Left cardiac atrium (tissue), 4 donors: ENCODE data around the gene CLEC2L. TPM values are rescaled to one million over a fixed set of nuclear protein-coding genes. Genes with fewer than 3 reads are reported as not detected.

Source experiments
- ATAC-seq, 2 donors: fragments of 200-7000 bp; cut with Tn5 transposase; one replicate each; pipeline ENCODE4 v1.9.1; 2020; ENCODE audit warnings: mild to moderate bottlenecking in 2 of 2, moderate library complexity in 2 of 2
- DNase-seq: peaks from one replicate; pipeline ENCODE4 v3.0.0-alpha.2; 2020
- intact Hi-C, 2 donors: fragments of 100-400 bp; cut with DNase I; formaldehyde crosslinking; loops; one replicate each; pipeline versions ENCODE4 v1.14.1 to v1.15.1; 2022 to 2023
- long read RNA-seq: library from polyadenylated mRNA; unstranded; transcript quantifications from one replicate; pipeline ENCODE4 v2.0.0, GENCODE V29; 2021
- total RNA-seq, 2 donors: library from RNA; stranded (reverse); fragmentation: NEBNext Ultra II Directional; extraction: Animal tissue kit (Norgen Biotek cat#: 25700); gene quantifications; one replicate each; pipeline ENCODE4 v1.2.1, GENCODE V29; 2021
- donor health status: DM: no; HTN: yes; CAD: no.
- donor health status: DM: no; HTN: yes; CAD: no; lungs with severe emphysema.
- donor health status: DM: yes; HTN: yes; CAD: no.
- donor health status: Dilated cardiomyopathy.

CLEC2L gene
- under 1 TPM in 1 of 2 donors, not detected in 1; 0.34 TPM for total RNA-seq
- long read RNA-seq, result 0 reads

- DNase-seq (no peak), ATAC-seq (peak; percentile 32 to 41)
- intact Hi-C loops, result no loop called here
Measured at GRCh38 chr7:139523199-139523941, at the start of gene CLEC2L. Gene CLEC2L, plus strand, starts transcription at chr7:139523685. Its CDS starts 243 bp downstream, at chr7:139523928.

GRCh38 chr7:139476139-139476538 lies 47.3 kb upstream of the CLEC2L start:
- ATAC-seq (no peak), DNase-seq (no peak)
- intact Hi-C loops, result no loop called here

GRCh38 chr7:139476891-139477290 lies 46.6 kb upstream of the CLEC2L start:
- intact Hi-C loops, result no loop called here
- DNase-seq, result no peak
- no peak for ATAC-seq

- no peak for ATAC-seq
- no peak for DNase-seq
- intact Hi-C loops, result no loop called here
Measured at GRCh38 chr7:139479620-139480019, 43.9 kb upstream of the CLEC2L start.

GRCh38 chr7:139481364-139481763 lies 42.1 kb upstream of the CLEC2L start:
- DNase-seq (no peak), ATAC-seq (no peak)
- intact Hi-C loops, result no loop called here

GRCh38 chr7:139482122-139482521 lies 41.4 kb upstream of the CLEC2L start:
- intact Hi-C loops, result no loop called here
- DNase-seq (no peak), ATAC-seq (no peak)

GRCh38 chr7:139482662-139483466 lies 40.6 kb upstream of the CLEC2L start:
- intact Hi-C loops, result no loop called here
- ATAC-seq, result peak; percentile 66 to 70
- peak; percentile 21 for DNase-seq

- ATAC-seq (no peak), DNase-seq (no peak)
- intact Hi-C loops, result no loop called here
Measured at GRCh38 chr7:139487366-139488080, 36.0 kb upstream of the CLEC2L start.

GRCh38 chr7:139488810-139489209 lies 34.7 kb upstream of the CLEC2L start:
- DNase-seq (no peak), ATAC-seq (no peak)
- intact Hi-C loops, result no loop called here

GRCh38 chr7:139490130-139490529 lies 33.4 kb upstream of the CLEC2L start:
- DNase-seq (no peak), ATAC-seq (no peak)
- intact Hi-C loops, result no loop called here

GRCh38 chr7:139492293-139492692 lies 31.2 kb upstream of the CLEC2L start:
- no peak for ATAC-seq
- no peak for DNase-seq
- intact Hi-C loops, result no loop called here

- ATAC-seq, result peak; percentile 41 to 52
- intact Hi-C loops, result loop anchor here in 1 of 2 donors (5.0 kb wide), 1 partner anchor 507 kb away; no protein-coding TSS in a partner anchor
Measured at GRCh38 chr7:139494835-139495579, 28.5 kb upstream of the CLEC2L start.

GRCh38 chr7:139495580-139496125 lies 27.8 kb upstream of the CLEC2L start:
- no peak for ATAC-seq
- intact Hi-C loops, result loop anchor here in 1 of 2 donors (5.0 kb wide), 1 partner anchor 507 kb away; no protein-coding TSS in a partner anchor
- DNase-seq, result no peak

More at GRCh38 chr7:139494835-139495579, 28.5 kb upstream of the CLEC2L start:
- DNase-seq, result no peak

- no peak for ATAC-seq
- DNase-seq, result no peak
- intact Hi-C loops, result loop anchor here in 1 of 2 donors (5.0 kb wide), 1 partner anchor 506 kb away; no protein-coding TSS in a partner anchor
Measured at GRCh38 chr7:139496528-139496927, 27.0 kb upstream of the CLEC2L start.

- intact Hi-C loops, result loop anchor here in 1 of 2 donors (10.0 kb wide), 1 partner anchor 504 kb away; no protein-coding TSS in a partner anchor
- DNase-seq (no peak), ATAC-seq (no peak)
Measured at GRCh38 chr7:139500770-139501138, 22.7 kb upstream of the CLEC2L start.

- intact Hi-C loops, result loop anchor here in 1 of 2 donors (10.0 kb wide), 1 partner anchor 503 kb away; no protein-coding TSS in a partner anchor
- no peak for DNase-seq
- ATAC-seq, result no peak
Measured at GRCh38 chr7:139502226-139502625, 21.3 kb upstream of the CLEC2L start.

GRCh38 chr7:139505563-139505962 lies 17.9 kb upstream of the CLEC2L start:
- intact Hi-C loops, result loop anchor here in 1 of 2 donors (10.0 kb wide), 1 partner anchor 499 kb away; no protein-coding TSS in a partner anchor
- DNase-seq (no peak), ATAC-seq (no peak)

GRCh38 chr7:139509535-139509934 lies 13.9 kb upstream of the CLEC2L start:
- DNase-seq (no peak), ATAC-seq (no peak)
- intact Hi-C loops, result loop anchor here in 1 of 2 donors (10.0 kb wide), 1 partner anchor 495 kb away; no protein-coding TSS in a partner anchor
